ENCODE results near the gene HAVCR1.
"Not testable (repeated sequence)": the region's sequence is repeated elsewhere in the genome, so short reads cannot be mapped to it uniquely, and the experiment has no call there.

HAVCR1 gene

GRCh38 chr5:157059093-157059539, at the start of gene HAVCR1:
TSS of gene HAVCR1 (minus strand) at chr5:157059116. CDS start at chr5:157057943, 1,173 bp downstream.
- in situ Hi-C loops (cut with MboI; ENCODE audit: low sequenced_read_pairs): no loop called here

GRCh38 chr5:157107508-157107907, 48.6 kb upstream of the HAVCR1 start:
- in situ Hi-C loops (cut with MboI; ENCODE audit: low sequenced_read_pairs): no loop called here

GRCh38 chr5:157106630-157107461, 47.9 kb upstream of the HAVCR1 start:
- in situ Hi-C loops (cut with MboI; ENCODE audit: low sequenced_read_pairs): no loop called here

- in situ Hi-C loops (cut with MboI; ENCODE audit: low sequenced_read_pairs): no loop called here
Observed at GRCh38 chr5:157100140-157100679, 41.3 kb upstream of the HAVCR1 start.

GRCh38 chr5:157088342-157088990, 29.6 kb upstream of the HAVCR1 start:
- in situ Hi-C loops (cut with MboI; ENCODE audit: low sequenced_read_pairs): no loop called here

- in situ Hi-C loops (cut with MboI; ENCODE audit: low sequenced_read_pairs): no loop called here
Observed at GRCh38 chr5:157086751-157087359, 27.9 kb upstream of the HAVCR1 start.

GRCh38 chr5:157085930-157086329, 27.0 kb upstream of the HAVCR1 start:
- in situ Hi-C loops (cut with MboI; ENCODE audit: low sequenced_read_pairs): no loop called here

- in situ Hi-C loops (cut with MboI; ENCODE audit: low sequenced_read_pairs): no loop called here
Observed at GRCh38 chr5:157080286-157080685, 21.4 kb upstream of the HAVCR1 start.

GRCh38 chr5:157076558-157076957, 17.6 kb upstream of the HAVCR1 start:
- in situ Hi-C loops (cut with MboI; ENCODE audit: low sequenced_read_pairs): no loop called here

GRCh38 chr5:157072508-157072907, 13.6 kb upstream of the HAVCR1 start:
- in situ Hi-C loops (cut with MboI; ENCODE audit: low sequenced_read_pairs): no loop called here

- in situ Hi-C loops (cut with MboI; ENCODE audit: low sequenced_read_pairs): no loop called here
Observed at GRCh38 chr5:157069949-157070348, 11.0 kb upstream of the HAVCR1 start.

- in situ Hi-C loops (cut with MboI; ENCODE audit: low sequenced_read_pairs): no loop called here
Observed at GRCh38 chr5:157068785-157069184, 9.9 kb upstream of the HAVCR1 start.

- in situ Hi-C loops (cut with MboI; ENCODE audit: low sequenced_read_pairs): no loop called here
Observed at GRCh38 chr5:157068339-157068738, 9.4 kb upstream of the HAVCR1 start.

- in situ Hi-C loops (cut with MboI; ENCODE audit: low sequenced_read_pairs): no loop called here
Observed at GRCh38 chr5:157067005-157067404, 8.1 kb upstream of the HAVCR1 start.

GRCh38 chr5:157066080-157066479, 7.2 kb upstream of the HAVCR1 start:
- in situ Hi-C loops (cut with MboI; ENCODE audit: low sequenced_read_pairs): no loop called here

- in situ Hi-C loops (cut with MboI; ENCODE audit: low sequenced_read_pairs): no loop called here
Observed at GRCh38 chr5:157063776-157064430, 5.0 kb upstream of the HAVCR1 start.

GRCh38 chr5:157059891-157060290, 975 bp upstream of the HAVCR1 start:
- in situ Hi-C loops (cut with MboI; ENCODE audit: low sequenced_read_pairs): no loop called here

GRCh38 chr5:157057459-157058370, 1.2 kb downstream of the HAVCR1 start:
- in situ Hi-C loops (cut with MboI; ENCODE audit: low sequenced_read_pairs): no loop called here

GRCh38 chr5:157056848-157057247, 2.1 kb downstream of the HAVCR1 start:
- in situ Hi-C loops (cut with MboI; ENCODE audit: low sequenced_read_pairs): not testable (repeated sequence)
